Naive thymus-derived CD4-positive, alpha-beta T cell (primary cell): ENCODE results near the gene RGS11. TPM values are rescaled to one million over a fixed set of nuclear protein-coding genes. Genes with fewer than 3 reads are reported as not detected.

Experiments
- ATAC-seq: fragments of 150-1000 bp; cut with Tn5 transposase; 2 replicates; pipeline ENCODE4 v1.10.0; 2021; ENCODE audit warnings: mild to moderate bottlenecking, moderate library complexity
- CTCF ChIA-PET: fragments of 350-600 bp; sonication (Branson Sonifier 250); formaldehyde crosslinking; loops from one replicate; lab custom pipeline; 2021; ENCODE audit warnings: antibody characterized with exemption; lab: Charles Lee
- POLR2A ChIA-PET: fragments of 350-600 bp; sonication (Branson Sonifier 250); formaldehyde crosslinking; loops from one replicate; lab custom pipeline; 2021; ENCODE audit warnings: antibody characterized with exemption, inconsistent platforms; lab: Charles Lee
- DNase-seq, 9 donors: peaks; one replicate each; pipeline versions ENCODE4 v3.0.0 to v3.0.0-alpha.2; 2020 to 2022; ENCODE audit warnings: mixed read lengths in 1 of 9
- H3K27ac ChIP-seq: one replicate; pipeline ENCODE4 v1.7.0; 2013; ENCODE audit warnings: mild to moderate bottlenecking, low read depth, low read length, moderate library complexity
- H3K27me3 ChIP-seq, 2 donors: one replicate each; pipeline ENCODE4 v1.7.0; 2013; ENCODE audit warnings: low read length in 2 of 2, mild to moderate bottlenecking in 2 of 2, moderate library complexity in 2 of 2; ENCODE audit not compliant: control insufficient read depth in 2 of 2, insufficient read depth in 2 of 2
- H3K36me3 ChIP-seq, 3 experiments: 1 replicate in 2 of 3; 2 replicates in 1 of 3; pipeline ENCODE4 v1.7.0; 2013; ENCODE audit warnings: low read length in 3 of 3, mild to moderate bottlenecking in 3 of 3, moderate library complexity in 1 of 3; ENCODE audit not compliant: insufficient read depth in 3 of 3, control insufficient read depth in 2 of 3
- H3K4me1 ChIP-seq, 2 donors: one replicate each; pipeline ENCODE4 v1.7.0; 2013; ENCODE audit warnings: low read length in 2 of 2, mild to moderate bottlenecking in 2 of 2, moderate library complexity in 1 of 2; ENCODE audit not compliant: control insufficient read depth in 2 of 2, insufficient read depth in 2 of 2
- H3K4me3 ChIP-seq: 2 replicates; pipeline ENCODE4 v1.7.0; 2013; ENCODE audit warnings: mild to moderate bottlenecking, low read length
- H3K9me3 ChIP-seq, 3 experiments: 1 replicate in 2 of 3; 2 replicates in 1 of 3; pipeline ENCODE4 v1.7.0; 2013; ENCODE audit warnings: low read length in 3 of 3; ENCODE audit not compliant: control insufficient read depth in 2 of 3
- H3K27ac Mint-ChIP-seq, 9 donors: one replicate each; pipeline ENCODE4 v1.8.0; 2020 to 2022; ENCODE audit warnings: mixed read lengths in 9 of 9, mild to moderate bottlenecking in 8 of 9, moderate library complexity in 5 of 9, inconsistent platforms in 2 of 9
- H3K27me3 Mint-ChIP-seq, 5 donors: one replicate each; pipeline ENCODE4 v1.8.0; 2021 to 2022; ENCODE audit warnings: mixed read lengths in 5 of 5, mild to moderate bottlenecking in 1 of 5
- H3K36me3 Mint-ChIP-seq, 5 donors: one replicate each; pipeline ENCODE4 v1.8.0; 2020 to 2022; ENCODE audit warnings: mixed read lengths in 5 of 5, mild to moderate bottlenecking in 3 of 5, inconsistent platforms in 1 of 5
- H3K4me1 Mint-ChIP-seq, 7 donors: one replicate each; pipeline ENCODE4 v1.8.0; 2020 to 2022; ENCODE audit warnings: mixed read lengths in 7 of 7, mild to moderate bottlenecking in 3 of 7, inconsistent platforms in 1 of 7
- H3K4me3 Mint-ChIP-seq, 10 donors: one replicate each; pipeline ENCODE4 v1.8.0; 2020 to 2022; ENCODE audit warnings: mild to moderate bottlenecking in 10 of 10, mixed read lengths in 10 of 10, moderate library complexity in 6 of 10, inconsistent platforms in 2 of 10
- H3K9me3 Mint-ChIP-seq, 11 donors: one replicate each; pipeline ENCODE4 v1.8.0; 2020 to 2022; ENCODE audit warnings: mixed read lengths in 11 of 11, mild to moderate bottlenecking in 4 of 11, inconsistent platforms in 1 of 11, moderate library complexity in 1 of 11
- intact Hi-C, 2 donors: fragments of 100-400 bp; cut with micrococcal nuclease; formaldehyde crosslinking; loops; one replicate each; pipeline ENCODE4 v1.15.1; 2023
- polyA plus RNA-seq, 2 donors: library from polyadenylated mRNA; unstranded; fragments of 300-500 nt; fragmentation: Illumina TruSeq; gene quantifications; one replicate each; pipeline ENCODE4 v1.2.3, GENCODE V29; 2021
- total RNA-seq, 6 experiments: library from RNA in 5 of 6; stranded (reverse) in 5 of 6; gene quantifications; 1 replicate in 5 of 6; 2 replicates in 1 of 6; pipeline ENCODE4 v1.2.3 and lab custom pipeline; 2021 to 2026

Gene RGS11
- total and polyA plus RNA-seq, 7 experiments from 2014 or later, result 0.17 to 0.22 TPM; not detected in 5

DNA sequence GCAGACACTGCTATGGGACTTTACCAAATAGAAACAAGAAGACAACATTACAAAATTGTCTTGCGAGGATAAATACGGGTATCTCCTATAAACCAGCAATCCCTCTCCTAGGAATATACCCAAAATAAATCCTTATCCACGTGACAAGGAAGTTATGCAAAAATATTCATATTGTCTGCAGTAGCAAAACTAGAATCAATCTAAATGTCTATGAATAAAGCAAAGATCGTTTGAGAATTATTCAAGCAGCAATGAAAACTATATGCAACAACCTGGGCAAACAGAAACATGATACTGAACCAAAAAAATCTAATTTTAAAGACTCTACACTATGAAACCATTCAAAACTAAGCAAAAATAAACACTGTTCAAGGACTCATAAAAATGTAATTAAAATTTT lies 55.7 kb downstream of the RGS11 start:
- peak overlapping the region in 1 of 9 donors; percentile 22 for H3K27ac Mint-ChIP-seq
- ChIA-PET POLR2A (interaction anchor here (0.6 to 1.1 kb wide), 2 partner anchors 8 to 10 kb away, joined by 3 read pairs; no protein-coding TSS in a partner anchor), CTCF (interaction anchor here (0.6 kb wide), 1 partner anchor 20 kb away, joined by 3 read pairs; no protein-coding TSS in a partner anchor)
- intact Hi-C loops, result no loop called here
- Histone ChIP-seq H3K4me3 (no peak overlapping the region), H3K4me1 (no peaks in the 10 kb centered on the region), H3K36me3 (peaks cover 7 to 84% (median 22%) of the 10 kb centered on the region in 3 experiments), H3K9me3 (no peaks in the 10 kb centered on the region), H3K27me3 (no peaks in the 10 kb centered on the region), H3K27ac (no peak overlapping the region)
- ATAC-seq (no peak), DNase-seq (no peak)
- H3K36me3 Mint-ChIP-seq, result peaks cover 7 to 27% (median 12%) of the 10 kb centered on the region in 5 donors
- H3K27me3 Mint-ChIP-seq, result no peaks in the 10 kb centered on the region
- peaks cover 4 to 21% (median 16%) of the 10 kb centered on the region in 7 donors for H3K4me1 Mint-ChIP-seq
- H3K4me3 Mint-ChIP-seq, result no peak overlapping the region
- H3K9me3 Mint-ChIP-seq, result no peaks in the 10 kb centered on the region

Other genes starting within 250 kb of the RGS11 start
- gene POLR3K, start 222.3 kb downstream of the RGS11 start, total RNA-seq, result 10 to 100 TPM in 4 of 5 experiments, 1 to 10 TPM in 1; 8.5 to 45.4 (median 18.9) TPM
- 10 to 100 TPM; 20.4 to 28.6 TPM for gene POLR3K, start 222.3 kb downstream of the RGS11 start, polyA plus RNA-seq
- gene SNRNP25, start 222.1 kb downstream of the RGS11 start, total RNA-seq, result 10 to 100 TPM in 4 of 5 experiments, 1 to 10 TPM in 1; 9.8 to 57.4 (median 11.7) TPM
- gene SNRNP25, start 222.1 kb downstream of the RGS11 start, polyA plus RNA-seq, result 10 to 100 TPM; 20.5 to 21.5 TPM
- 1 to 10 TPM in 1 of 5 experiments, under 1 TPM in 1, not detected in 3; 0.66 to 1.6 TPM for gene RHBDF1, start 203.3 kb downstream of the RGS11 start, total RNA-seq
- gene RHBDF1, start 203.3 kb downstream of the RGS11 start, polyA plus RNA-seq, result not detected
- gene MPG, start 197.7 kb downstream of the RGS11 start, total RNA-seq, result 10 to 100 TPM; 17.5 to 59.5 (median 25.4) TPM
- gene MPG, start 197.7 kb downstream of the RGS11 start, polyA plus RNA-seq, result 10 to 100 TPM; 50.5 to 52.3 TPM
- 10 to 100 TPM; 33.7 to 53.1 (median 38.0) TPM for gene NPRL3, start 137.3 kb downstream of the RGS11 start, total RNA-seq
- 10 to 100 TPM in 1 of 2 donors, 1 to 10 TPM in 1; 9.9 to 19.6 TPM for gene NPRL3, start 137.3 kb downstream of the RGS11 start, polyA plus RNA-seq
- not detected for gene HBZ, start 123.3 kb downstream of the RGS11 start, total RNA-seq
- gene HBZ, start 123.3 kb downstream of the RGS11 start, polyA plus RNA-seq, result not detected
- not detected for gene HBM, start 110.0 kb downstream of the RGS11 start, total RNA-seq
- not detected for gene HBM, start 110.0 kb downstream of the RGS11 start, polyA plus RNA-seq
- gene HBA2, start 103.1 kb downstream of the RGS11 start, total RNA-seq, result 10 to 100 TPM in 1 of 5 experiments, 1 to 10 TPM in 1, under 1 TPM in 1, not detected in 2; 0.68 to 10.4 (median 1.1) TPM
- under 1 TPM in 1 of 2 donors, not detected in 1; 0.63 TPM for gene HBA2, start 103.1 kb downstream of the RGS11 start, polyA plus RNA-seq
- gene HBA1, start 99.3 kb downstream of the RGS11 start, total RNA-seq, result 10 to 100 TPM in 1 of 5 experiments, 1 to 10 TPM in 2, not detected in 2; 1.1 to 33.5 (median 2.2) TPM
- not detected for gene HBA1, start 99.3 kb downstream of the RGS11 start, polyA plus RNA-seq
- not detected for gene HBQ1, start 95.5 kb downstream of the RGS11 start, total RNA-seq
- not detected for gene HBQ1, start 95.5 kb downstream of the RGS11 start, polyA plus RNA-seq
- gene LUC7L, start 46.5 kb downstream of the RGS11 start, total RNA-seq, result 100 to 1,000 TPM in 4 of 5 experiments, 10 to 100 TPM in 1; 64.7 to 177 (median 154) TPM
- 10 to 100 TPM in 1 of 2 donors, 1 to 10 TPM in 1; 6.9 to 16.3 TPM for gene LUC7L, start 46.5 kb downstream of the RGS11 start, polyA plus RNA-seq
- gene FAM234A, start 41.1 kb downstream of the RGS11 start, total RNA-seq, result 10 to 100 TPM; 30.4 to 43.9 (median 32.9) TPM
- 10 to 100 TPM; 31.3 to 42.2 TPM for gene FAM234A, start 41.1 kb downstream of the RGS11 start, polyA plus RNA-seq
- gene ARHGDIG, start 4.6 kb upstream of the RGS11 start, total RNA-seq, result 1 to 10 TPM in 3 of 5 experiments, not detected in 2; 1.2 to 2.1 (median 1.4) TPM
- gene ARHGDIG, start 4.6 kb upstream of the RGS11 start, polyA plus RNA-seq, result not detected
- under 1 TPM in 1 of 5 experiments, not detected in 4; 0.42 TPM for gene PDIA2, start 7.2 kb upstream of the RGS11 start, total RNA-seq
- gene PDIA2, start 7.2 kb upstream of the RGS11 start, polyA plus RNA-seq, result not detected
- gene AXIN1, start 76.8 kb upstream of the RGS11 start, total RNA-seq, result 10 to 100 TPM; 25.6 to 45.9 (median 37.5) TPM
- gene AXIN1, start 76.8 kb upstream of the RGS11 start, polyA plus RNA-seq, result 1 to 10 TPM; 1.2 to 2.5 TPM
- gene MRPL28, start 94.6 kb upstream of the RGS11 start, total RNA-seq, result 10 to 100 TPM; 21.9 to 86.2 (median 26.5) TPM
- 10 to 100 TPM; 44.1 to 71.7 TPM for gene MRPL28, start 94.6 kb upstream of the RGS11 start, polyA plus RNA-seq
- gene PGAP6, start 106.0 kb upstream of the RGS11 start, total RNA-seq, result 100 to 1,000 TPM in 1 of 5 experiments, 10 to 100 TPM in 4; 32.2 to 107 (median 89.4) TPM
- gene PGAP6, start 106.0 kb upstream of the RGS11 start, polyA plus RNA-seq, result 10 to 100 TPM; 17.0 to 52.4 TPM
- gene NME4, start 121.3 kb upstream of the RGS11 start, total RNA-seq, result 10 to 100 TPM; 40.2 to 58.1 (median 42.9) TPM
- gene NME4, start 121.3 kb upstream of the RGS11 start, polyA plus RNA-seq, result 10 to 100 TPM; 76.7 to 88.6 TPM
- 10 to 100 TPM in 3 of 5 experiments, 1 to 10 TPM in 2; 7.9 to 13.8 (median 11.6) TPM for gene DECR2, start 125.9 kb upstream of the RGS11 start, total RNA-seq
- 1 to 10 TPM; 7.8 to 7.9 TPM for gene DECR2, start 125.9 kb upstream of the RGS11 start, polyA plus RNA-seq
- gene RAB11FIP3, start 149.7 kb upstream of the RGS11 start, total RNA-seq, result 10 to 100 TPM; 37.9 to 53.0 (median 45.5) TPM
- 1 to 10 TPM in 1 of 2 donors, under 1 TPM in 1; 0.71 to 4.0 TPM for gene RAB11FIP3, start 149.7 kb upstream of the RGS11 start, polyA plus RNA-seq